GM12801 (cell line): Measurements from ENCODE around the gene HERPUD2.

Experiments
- TF ChIP-seq, protein P1 (sequence below): IDR thresholded peaks from one replicate; pipeline ENCODE4 v1.5.1; 2011; ENCODE audit warnings: control low read depth; ENCODE audit not compliant: insufficient read length; ENCODE audit errors: extremely low read depth

Gene HERPUD2

DNA sequence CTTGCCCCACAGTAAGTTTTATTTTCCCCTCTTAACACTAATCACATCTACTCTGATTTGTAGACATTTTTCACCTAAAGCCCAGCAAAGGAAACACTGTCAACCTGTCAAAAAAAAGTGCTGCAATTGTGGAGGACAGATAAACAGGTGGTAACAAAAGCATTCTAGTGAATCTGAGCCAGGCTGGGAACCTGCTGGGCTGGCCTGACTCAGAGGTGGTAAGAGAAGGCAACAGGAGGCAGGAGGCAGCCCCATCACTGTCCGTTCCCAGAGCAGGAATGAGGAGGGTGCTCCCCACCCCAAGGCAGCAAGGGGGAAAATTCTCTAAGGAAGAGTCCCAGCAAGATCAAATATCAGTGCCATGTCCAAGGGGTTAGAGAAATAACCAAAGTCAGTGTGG, 19.5 kb upstream of the HERPUD2 start:
- TF ChIP-seq, protein P1, sequence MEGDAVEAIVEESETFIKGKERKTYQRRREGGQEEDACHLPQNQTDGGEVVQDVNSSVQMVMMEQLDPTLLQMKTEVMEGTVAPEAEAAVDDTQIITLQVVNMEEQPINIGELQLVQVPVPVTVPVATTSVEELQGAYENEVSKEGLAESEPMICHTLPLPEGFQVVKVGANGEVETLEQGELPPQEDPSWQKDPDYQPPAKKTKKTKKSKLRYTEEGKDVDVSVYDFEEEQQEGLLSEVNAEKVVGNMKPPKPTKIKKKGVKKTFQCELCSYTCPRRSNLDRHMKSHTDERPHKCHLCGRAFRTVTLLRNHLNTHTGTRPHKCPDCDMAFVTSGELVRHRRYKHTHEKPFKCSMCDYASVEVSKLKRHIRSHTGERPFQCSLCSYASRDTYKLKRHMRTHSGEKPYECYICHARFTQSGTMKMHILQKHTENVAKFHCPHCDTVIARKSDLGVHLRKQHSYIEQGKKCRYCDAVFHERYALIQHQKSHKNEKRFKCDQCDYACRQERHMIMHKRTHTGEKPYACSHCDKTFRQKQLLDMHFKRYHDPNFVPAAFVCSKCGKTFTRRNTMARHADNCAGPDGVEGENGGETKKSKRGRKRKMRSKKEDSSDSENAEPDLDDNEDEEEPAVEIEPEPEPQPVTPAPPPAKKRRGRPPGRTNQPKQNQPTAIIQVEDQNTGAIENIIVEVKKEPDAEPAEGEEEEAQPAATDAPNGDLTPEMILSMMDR = no peak

DNA sequence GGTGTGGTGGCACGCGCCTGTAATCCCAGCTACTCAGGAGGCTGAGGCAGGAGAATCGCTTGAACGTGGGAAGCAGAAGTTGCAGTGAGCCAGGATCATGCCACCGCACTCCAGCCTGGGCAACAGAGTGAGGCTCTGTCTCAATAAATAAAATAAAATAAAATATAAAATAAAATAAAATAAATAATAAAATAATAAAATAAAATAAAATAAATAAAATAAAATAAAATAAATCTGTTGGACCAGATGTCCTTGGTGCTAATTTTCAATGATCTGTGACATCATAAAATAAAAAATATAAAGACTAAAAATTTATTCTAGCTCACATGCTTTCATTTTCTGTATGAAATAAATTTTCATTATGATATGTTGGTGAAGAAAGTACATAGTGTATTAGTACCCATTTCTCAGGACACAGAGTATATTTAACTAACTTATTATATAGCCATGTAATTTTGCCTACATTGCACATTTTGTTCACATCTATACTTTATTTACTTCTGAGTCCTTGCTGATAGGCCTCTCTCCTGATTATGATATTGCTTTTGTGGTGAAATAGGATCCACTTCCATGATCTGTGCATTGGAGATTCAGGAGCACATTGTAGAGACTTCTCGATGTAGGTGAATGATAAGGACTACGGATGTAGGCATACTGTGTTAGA, 17.8 kb upstream of the HERPUD2 start:
- TF ChIP-seq, protein P1 = no peak

DNA sequence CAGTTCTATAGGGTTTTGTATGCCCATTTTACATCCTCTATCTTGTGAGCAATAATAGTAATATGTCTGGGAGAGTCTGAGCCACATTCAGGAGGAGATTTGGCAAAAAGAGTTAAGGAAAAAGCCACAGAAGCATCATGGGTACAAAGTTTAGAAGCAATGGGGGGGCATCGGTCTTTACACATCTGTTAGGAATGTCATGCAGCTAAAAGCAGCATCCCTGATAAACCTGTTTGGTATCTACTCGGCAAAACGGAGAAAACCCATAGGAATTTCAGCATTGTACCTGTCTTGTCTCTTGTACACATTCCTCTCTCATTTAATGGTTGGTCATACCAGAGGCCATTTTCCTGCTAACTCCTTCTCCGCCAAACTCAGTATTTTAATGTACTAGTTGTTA, 12.5 kb upstream of the HERPUD2 start:
- TF ChIP-seq, protein P1 = no peak

DNA sequence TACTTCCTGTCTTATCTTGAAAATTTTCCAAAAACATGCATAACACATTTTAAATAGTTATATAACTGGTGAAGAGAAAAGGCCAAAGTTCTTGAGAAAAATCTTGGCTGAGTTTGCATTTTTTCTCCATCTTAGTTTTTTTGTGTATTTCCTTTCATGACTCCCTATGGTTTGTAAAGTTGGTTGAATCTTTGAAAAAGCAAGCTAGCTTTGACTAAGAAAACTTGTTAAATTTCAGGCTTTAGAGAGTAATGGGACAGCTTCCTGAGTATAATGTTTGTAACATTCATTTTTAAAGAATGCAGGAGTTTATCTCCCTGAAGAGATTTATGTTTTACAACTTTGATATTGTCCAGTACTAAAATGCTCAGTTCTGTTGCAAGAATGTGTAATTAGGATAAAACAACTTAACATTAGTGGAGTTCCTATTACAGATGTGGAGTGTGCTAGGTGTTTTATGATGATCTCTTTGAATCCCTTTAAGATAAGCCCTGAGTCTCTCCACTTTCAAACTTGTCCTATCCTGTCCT, 11.1 kb upstream of the HERPUD2 start:
- TF ChIP-seq, protein P1 = no peak

DNA sequence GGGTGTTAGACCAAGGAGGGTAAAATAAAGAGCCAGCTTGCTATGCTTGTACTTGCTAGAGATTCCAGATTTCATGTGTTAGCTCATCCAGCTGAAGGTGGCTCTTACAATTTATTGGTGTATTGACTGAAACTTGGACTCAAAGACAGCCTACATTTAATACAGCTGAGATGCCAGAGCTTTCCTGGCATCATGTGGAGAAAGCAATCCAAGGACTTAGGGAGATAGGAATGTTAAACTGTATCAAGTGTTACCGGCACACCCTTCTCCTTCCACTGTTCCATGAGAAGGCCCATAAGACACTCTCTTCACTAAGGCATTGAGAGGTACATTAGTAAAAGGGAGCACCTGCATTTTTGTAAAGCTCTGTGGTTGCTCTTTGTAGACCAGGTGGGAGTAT, 9.3 kb upstream of the HERPUD2 start:
- TF ChIP-seq, protein P1 = no peak

DNA sequence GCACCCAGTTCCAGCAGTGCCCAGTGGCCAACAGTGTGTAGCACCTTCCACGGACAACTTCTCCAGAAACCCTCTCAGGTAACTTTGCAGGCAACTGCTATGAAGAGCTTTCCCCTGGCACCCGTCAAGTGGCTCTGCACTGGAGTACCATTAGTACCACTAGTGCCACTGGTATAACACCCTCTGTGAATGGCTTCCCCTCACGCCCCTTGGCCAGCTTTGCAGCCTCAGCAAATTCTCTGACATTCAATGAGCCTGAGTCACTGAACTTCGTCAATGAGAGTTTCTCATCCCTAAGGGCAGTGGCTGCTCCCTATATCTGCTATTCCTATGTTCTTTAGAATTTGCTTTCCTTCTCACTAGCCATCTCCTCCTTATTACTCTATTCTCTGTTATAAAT, 7.6 kb upstream of the HERPUD2 start:
- TF ChIP-seq, protein P1 = no peak

DNA sequence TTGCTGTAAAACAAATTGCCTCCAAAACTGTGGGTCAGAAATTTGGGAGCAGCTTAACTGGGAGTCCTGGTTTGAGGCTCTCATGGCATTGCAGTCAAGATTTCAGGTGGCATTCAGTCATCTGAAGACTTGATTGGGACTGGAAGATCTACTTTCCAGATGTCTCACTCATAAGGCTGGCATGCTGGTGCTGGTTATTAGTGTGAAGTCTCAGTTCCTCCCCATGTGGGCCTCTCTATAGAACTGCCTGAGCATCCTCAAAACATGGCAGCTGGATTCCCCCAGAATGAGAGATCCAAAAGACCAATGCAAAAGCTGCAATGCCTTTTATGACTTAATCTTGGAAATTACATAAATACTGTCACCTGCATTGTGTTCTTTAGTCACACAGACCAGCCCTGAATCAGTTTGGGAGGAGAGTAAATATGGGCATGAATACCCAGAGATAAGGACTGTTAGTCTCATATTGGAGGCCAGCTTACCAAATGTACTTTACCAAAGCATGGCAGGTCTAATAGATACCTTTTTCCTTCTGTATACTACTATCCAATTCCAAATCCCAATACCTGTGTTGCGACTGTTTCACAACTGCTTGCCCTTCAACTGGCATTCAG, 6.5 kb upstream of the HERPUD2 start:
- TF ChIP-seq, protein P1 = no peak
